Epithelial cell of prostate (primary cell): ENCODE data around the gene MEMO1.
"Not testable (repeated sequence)": the region's sequence is repeated elsewhere in the genome, so short reads cannot be mapped to it uniquely, and the experiment has no call there.

Experiments used
- DNase-seq: peaks from one replicate; pipeline ENCODE4 v3.0.0-alpha.2; 2011; ENCODE audit warnings: low read depth, low spot score
- H3K27ac ChIP-seq: fragments of 450-650 bp; 2 replicates; pipeline ENCODE4 v1.5.1; 2017; ENCODE audit warnings: mild to moderate bottlenecking

MEMO1 gene

DNA sequence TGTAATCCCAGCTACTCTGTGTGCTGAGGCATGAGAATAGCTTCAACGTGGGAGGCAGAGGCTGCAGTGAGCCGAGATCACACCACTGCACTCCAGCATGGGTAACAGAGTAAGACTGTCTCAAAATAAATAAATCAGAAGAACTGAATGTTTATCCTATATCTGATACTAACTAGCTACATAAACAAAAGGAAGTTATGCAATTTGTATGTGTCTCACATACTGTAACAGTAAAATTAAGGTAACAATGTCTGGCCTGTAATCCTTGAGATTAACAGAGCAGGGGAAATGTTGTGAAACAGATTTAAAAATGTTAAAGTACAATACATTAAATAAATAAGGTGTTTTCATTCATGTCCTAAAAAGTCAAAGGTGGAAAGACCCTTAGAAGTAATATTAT is 150.8 kb downstream of the MEMO1 start:
- no peak for DNase-seq

GRCh38 chr2:31853521-31853920 is 157.3 kb downstream of the MEMO1 start:
- no peak for DNase-seq
- no peak overlapping the region for H3K27ac ChIP-seq

More for the DNA sequence above, 150.8 kb downstream of the MEMO1 start:
- no peak overlapping the region for H3K27ac ChIP-seq

GRCh38 chr2:31842150-31842549 is 168.7 kb downstream of the MEMO1 start:
- DNase-seq, H3K27ac ChIP-seq: not testable (repeated sequence)

- no peak for DNase-seq
- H3K27ac ChIP-seq: no peak overlapping the region
These were observed 175.4 kb downstream of the MEMO1 start for GRCh38 chr2:31835450-31835849.

GRCh38 chr2:31832363-31832762 is 178.4 kb downstream of the MEMO1 start:
- no peak for DNase-seq

DNA sequence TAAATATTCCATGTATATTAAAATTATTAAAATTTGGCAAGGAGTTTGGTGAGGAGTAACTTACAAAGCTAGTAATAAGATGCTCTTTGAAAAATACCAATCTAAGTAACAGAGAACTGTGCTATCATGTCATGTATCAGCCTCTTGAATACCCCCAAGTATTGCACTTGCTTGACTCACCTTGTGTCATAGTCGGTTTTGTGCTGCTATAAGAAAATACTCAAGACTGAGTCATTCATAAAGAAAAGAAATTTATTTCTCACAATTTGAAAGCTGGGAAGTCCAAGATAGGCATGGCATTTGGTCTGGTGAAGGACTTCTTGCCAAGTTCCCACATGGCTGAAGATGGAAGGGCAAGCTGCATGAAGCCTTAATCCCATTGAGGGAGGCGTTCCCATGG is 179.2 kb downstream of the MEMO1 start:
- no peak overlapping the region for H3K27ac ChIP-seq
- DNase-seq: no peak

More at GRCh38 chr2:31832363-31832762, 178.4 kb downstream of the MEMO1 start:
- H3K27ac ChIP-seq: no peak overlapping the region

DNA sequence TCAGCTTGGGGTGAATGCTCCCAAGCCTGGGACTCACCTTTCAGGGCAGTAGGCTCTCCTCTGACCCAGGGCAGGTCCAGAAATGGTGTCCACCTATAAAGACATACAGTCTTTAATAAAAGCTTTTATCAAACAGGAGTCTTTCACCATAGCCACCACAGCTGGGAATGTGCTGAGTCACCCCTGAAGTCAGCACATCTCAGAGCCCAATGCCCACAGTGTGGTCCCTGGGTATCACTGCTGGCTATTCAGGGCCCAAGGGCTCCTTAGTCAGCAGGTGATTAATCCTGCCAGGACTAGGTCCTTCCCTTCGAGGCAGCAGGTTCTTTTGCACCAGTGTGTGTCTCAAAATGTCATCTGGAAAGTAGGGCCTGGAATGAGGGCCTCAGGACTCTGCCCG is 181.9 kb downstream of the MEMO1 start:
- no peak for DNase-seq
- no peak overlapping the region for H3K27ac ChIP-seq

GRCh38 chr2:31823558-31823957 is 187.2 kb downstream of the MEMO1 start:
- no peak overlapping the region for H3K27ac ChIP-seq
- no peak for DNase-seq

- no peak overlapping the region for H3K27ac ChIP-seq
- DNase-seq: no peak
These were observed 188.2 kb downstream of the MEMO1 start for GRCh38 chr2:31822587-31822986.
